GM06990 (cell line): Measurements from ENCODE around the gene NOTUM.
"Not testable (repeated sequence)": the region's sequence is repeated elsewhere in the genome, so short reads cannot be mapped to it uniquely, and the experiment has no call there.

Experiments
- DNase-seq: peaks from one replicate; pipeline ENCODE4 v3.0.0-alpha.2; 2011; ENCODE audit not compliant: insufficient read length; ENCODE audit errors: extremely low read depth
- H3K27me3 ChIP-seq: replicated peaks from 2 replicates; pipeline ENCODE4 v1.6.0; 2011; ENCODE audit warnings: low read length; ENCODE audit not compliant: control insufficient read depth, insufficient read depth
- H3K36me3 ChIP-seq: 2 replicates; pipeline ENCODE4 v1.5.1; 2011; ENCODE audit warnings: low read length; ENCODE audit not compliant: control insufficient read depth, insufficient read depth
- H3K4me3 ChIP-seq: replicated peaks from 2 replicates; pipeline ENCODE4 v1.5.1; 2011; ENCODE audit warnings: low read depth, mild to moderate bottlenecking, control low read depth, low read length
- CTCF ChIP-seq: IDR thresholded peaks from 2 replicates; pipeline ENCODE4 v1.5.1; 2011; ENCODE audit warnings: low read length, control low read depth, mild to moderate bottlenecking, inconsistent platforms; ENCODE audit not compliant: insufficient read depth, poor library complexity, severe bottlenecking

Gene NOTUM

GRCh38 chr17:81918832-81919545 is 42.0 kb downstream of the NOTUM start:
- DNase-seq, result no peak
- TF ChIP-seq CTCF, result no peak

GRCh38 chr17:81918333-81918669 is 42.7 kb downstream of the NOTUM start:
- not testable (repeated sequence) for DNase-seq, H3K4me3 ChIP-seq, H3K27me3 ChIP-seq
- H3K36me3 ChIP-seq, result peaks cover 28% of the 10 kb centered on the region

More at GRCh38 chr17:81918832-81919545, 42.0 kb downstream of the NOTUM start:
- Histone ChIP-seq H3K36me3 (peaks cover 22% of the 10 kb centered on the region), H3K4me3 (no peak overlapping the region), H3K27me3 (no peaks in the 10 kb centered on the region)

- TF ChIP-seq CTCF, result no peak
- peaks cover 30% of the 10 kb centered on the region for H3K36me3 ChIP-seq
- H3K4me3 ChIP-seq, result peak within 1 kb of the TSS; percentile 86
- peak; percentile 91 for DNase-seq
- no peaks in the 10 kb centered on the region for H3K27me3 ChIP-seq
Observed at GRCh38 chr17:81917565-81918332, 43.2 kb downstream of the NOTUM start, which contains the start of gene SIRT7. SIRT7 (minus strand) TSS chr17:81918176; CDS start chr17:81918131, 45 bp downstream.

- no peaks in the 10 kb centered on the region for H3K27me3 ChIP-seq
- DNase-seq, result no peak
- TF ChIP-seq CTCF, result no peak
- peaks cover 36% of the 10 kb centered on the region for H3K36me3 ChIP-seq
- peak overlapping the region; percentile 86 for H3K4me3 ChIP-seq
Observed at GRCh38 chr17:81916234-81917001, 44.6 kb downstream of the NOTUM start.

- no peak for TF ChIP-seq CTCF
- Histone ChIP-seq H3K36me3 (peaks cover 32% of the 10 kb centered on the region), H3K27me3 (no peaks in the 10 kb centered on the region), H3K4me3 (no peak overlapping the region)
- DNase-seq, result no peak
Observed at GRCh38 chr17:81915331-81915730, 45.7 kb downstream of the NOTUM start.
